H1 (cell line): ENCODE data around the gene ACOT7. TPM values are rescaled to one million over a fixed set of nuclear protein-coding genes. Genes with fewer than 3 reads are reported as not detected.

Experiments
- CTCF ChIA-PET: fragments of 300-600 bp; sonication (Branson Sonifier 250); formaldehyde crosslinking; loops from one replicate; lab custom pipeline; 2021; ENCODE audit not compliant: partially characterized antibody; lab: Charles Lee
- POLR2A ChIA-PET: fragments of 300-600 bp; sonication (Branson Sonifier 250); formaldehyde crosslinking; loops from one replicate; lab custom pipeline; 2021; ENCODE audit warnings: inconsistent platforms; ENCODE audit not compliant: partially characterized antibody; lab: Charles Lee
- DNase-seq, 2 experiments: peaks; one replicate each; pipeline versions ENCODE4 v3.0.0 to v3.0.0-alpha.2; 2010 to 2022; ENCODE audit warnings: low spot score in 2 of 2, low read depth in 1 of 2, mixed read lengths in 1 of 2
- FAIRE-seq: peaks from 2 replicates; lab custom pipeline; 2011; peaks lifted over from hg19 to GRCh38; lab: Jason Lieb, UNC
- H2AFZ ChIP-seq: 2 replicates; pipeline ENCODE4 v1.8.1; 2012; ENCODE audit warnings: low read length, inconsistent platforms
- H2AK5ac ChIP-seq: 2 replicates; pipeline ENCODE4 v1.6.1; 2013; ENCODE audit warnings: low read depth, low read length
- H2BK120ac ChIP-seq: replicated peaks from 2 replicates; pipeline ENCODE3; 2013; ENCODE audit warnings: low read depth, low read length, inconsistent platforms
- H2BK12ac ChIP-seq: 2 replicates; pipeline ENCODE4 v1.6.1; 2013; ENCODE audit warnings: low read depth, low read length
- H2BK15ac ChIP-seq: 2 replicates; pipeline ENCODE4 v1.6.1; 2013; ENCODE audit warnings: low read length
- H2BK20ac ChIP-seq: 2 replicates; pipeline ENCODE4 v1.6.1; 2013; ENCODE audit warnings: low read length
- H2BK5ac ChIP-seq: 2 replicates; pipeline ENCODE4 v1.6.1; 2013; ENCODE audit warnings: low read depth, low read length
- H3K14ac ChIP-seq: 2 replicates; pipeline ENCODE4 v1.6.1; 2013; ENCODE audit warnings: inconsistent platforms; ENCODE audit not compliant: insufficient read length
- H3K18ac ChIP-seq: 2 replicates; pipeline ENCODE4 v1.6.1; 2013; ENCODE audit warnings: low read length; ENCODE audit errors: extremely low read depth
- H3K23ac ChIP-seq: 2 replicates; pipeline ENCODE4 v1.6.1; 2013; ENCODE audit warnings: inconsistent platforms; ENCODE audit not compliant: insufficient read length
- H3K23me2 ChIP-seq: 2 replicates; pipeline ENCODE4 v1.6.1; 2013; ENCODE audit warnings: low read depth, low read length
- H3K27ac ChIP-seq: 2 replicates; pipeline ENCODE4 v1.6.1; 2011; ENCODE audit warnings: low read depth, low read length, inconsistent platforms
- H3K27me3 ChIP-seq, 4 experiments: replicated peaks in 1 of 4; 1 replicate in 1 of 4; 2 replicates in 3 of 4; pipeline versions ENCODE4 v1.6.1 to v1.8.1; 2011 to 2013; ENCODE audit warnings: low read length in 3 of 4, mild to moderate bottlenecking in 3 of 4, inconsistent platforms in 2 of 4, mixed read lengths in 2 of 4, moderate library complexity in 1 of 4; ENCODE audit not compliant: control insufficient read depth in 3 of 4, insufficient read depth in 3 of 4; ENCODE audit errors: extremely low read depth in 1 of 4
- H3K36me3 ChIP-seq, 4 experiments: 2 replicates each; pipeline versions ENCODE4 v1.6.1 to v1.8.1; 2011 to 2013; ENCODE audit warnings: mild to moderate bottlenecking in 4 of 4, low read length in 3 of 4, moderate library complexity in 2 of 4, control low read depth in 1 of 4, inconsistent platforms in 1 of 4; ENCODE audit not compliant: insufficient read depth in 4 of 4, control insufficient read depth in 2 of 4
- H3K4ac ChIP-seq: replicated peaks from 2 replicates; pipeline ENCODE3; 2013; ENCODE audit warnings: low read length, low read depth, mixed read lengths, inconsistent platforms; ENCODE audit not compliant: insufficient read length
- H3K4me1 ChIP-seq, 4 experiments: replicated peaks in 1 of 4; 1 replicate in 1 of 4; 2 replicates in 3 of 4; pipeline versions ENCODE4 v1.6.1 to v1.8.1; 2011 to 2013; ENCODE audit warnings: low read length in 3 of 4, inconsistent platforms in 2 of 4, mixed read lengths in 1 of 4; ENCODE audit not compliant: insufficient read depth in 4 of 4, control insufficient read depth in 3 of 4
- H3K4me2 ChIP-seq, 2 experiments: 2 replicates each; pipeline versions ENCODE4 v1.6.1 to v1.8.1; 2011 to 2013; ENCODE audit warnings: low read depth in 2 of 2, low read length in 2 of 2, control low read depth in 1 of 2, inconsistent platforms in 1 of 2, mild to moderate bottlenecking in 1 of 2; ENCODE audit not compliant: insufficient read depth in 1 of 2
- H3K4me3 ChIP-seq, 4 experiments: fragments of 200-600, 300-600 bp in 1 of 4; sonication (generic), shearing (Covaris generic), sonication (Bioruptor Twin) in 1 of 4; 2 replicates each; pipeline versions ENCODE4 v1.5.1 to v1.8.1; 2011 to 2016; ENCODE audit warnings: low read length in 4 of 4, low read depth in 3 of 4, control low read depth in 2 of 4, inconsistent platforms in 2 of 4, mild to moderate bottlenecking in 2 of 4, mixed read lengths in 1 of 4, moderate library complexity in 1 of 4; ENCODE audit not compliant: insufficient read depth in 2 of 4; ENCODE audit errors: extremely low read depth in 1 of 4
- H3K56ac ChIP-seq: replicated peaks from 2 replicates; pipeline ENCODE3; 2013; ENCODE audit warnings: low read depth, mild to moderate bottlenecking, mixed read lengths, low read length, inconsistent platforms; ENCODE audit not compliant: insufficient read length
- H3K79me1 ChIP-seq: 2 replicates; pipeline ENCODE4 v1.6.1; 2013; ENCODE audit warnings: low read depth, low read length, control low read depth
- H3K79me2 ChIP-seq, 2 experiments: 2 replicates each; pipeline versions ENCODE4 v1.6.1 to v1.8.1; 2012 to 2013; ENCODE audit warnings: low read length in 2 of 2, mild to moderate bottlenecking in 2 of 2, inconsistent platforms in 1 of 2; ENCODE audit not compliant: insufficient read depth in 2 of 2, control insufficient read depth in 1 of 2
- H3K9ac ChIP-seq, 4 experiments: replicated peaks in 1 of 4; 1 replicate in 1 of 4; 2 replicates in 3 of 4; pipeline versions ENCODE4 v1.6.1 to v1.8.1; 2011 to 2013; ENCODE audit warnings: low read depth in 3 of 4, low read length in 3 of 4, control low read depth in 2 of 4, mild to moderate bottlenecking in 2 of 4, moderate library complexity in 2 of 4, inconsistent platforms in 1 of 4; ENCODE audit errors: extremely low read depth in 1 of 4
- H3K9me3 ChIP-seq, 2 experiments: 2 replicates each; pipeline versions ENCODE4 v1.6.1 to v1.8.1; 2012 to 2013; ENCODE audit warnings: mild to moderate bottlenecking in 2 of 2, moderate library complexity in 2 of 2, control low read depth in 1 of 2, inconsistent platforms in 1 of 2, low read depth in 1 of 2, low read length in 1 of 2, mixed read lengths in 1 of 2; ENCODE audit not compliant: insufficient read depth in 2 of 2
- H4K20me1 ChIP-seq, 2 experiments: replicated peaks in 1 of 2; 2 replicates each; pipeline versions ENCODE3 to v1.8.1; 2011 to 2013; ENCODE audit warnings: inconsistent platforms in 2 of 2, low read length in 2 of 2, mild to moderate bottlenecking in 1 of 2; ENCODE audit not compliant: insufficient read depth in 2 of 2, control insufficient read depth in 1 of 2
- H4K5ac ChIP-seq: 2 replicates; pipeline ENCODE4 v1.6.1; 2013; ENCODE audit warnings: low read length, low read depth, mixed read lengths, inconsistent platforms; ENCODE audit not compliant: insufficient read length
- H4K8ac ChIP-seq: 2 replicates; pipeline ENCODE4 v1.8.0; 2013; ENCODE audit warnings: mild to moderate bottlenecking, moderate library complexity, low read length, inconsistent platforms; ENCODE audit not compliant: insufficient read depth; ENCODE audit errors: extremely low read depth
- H4K91ac ChIP-seq: replicated peaks from 2 replicates; pipeline ENCODE3; 2013; ENCODE audit warnings: low read length, mixed read lengths, inconsistent platforms; ENCODE audit not compliant: insufficient read length
- JUN ChIP-seq: IDR thresholded peaks from 2 replicates; pipeline ENCODE4 v1.6.1; 2011; ENCODE audit warnings: low read depth, mild to moderate bottlenecking, improper control_type of control experiment, low read length
- POLR2A ChIP-seq, 2 experiments: IDR thresholded peaks; 1 replicate in 1 of 2; 2 replicates in 1 of 2; pipeline ENCODE4 v1.6.1; 2011; ENCODE audit warnings: low read depth in 2 of 2, low read length in 2 of 2, mild to moderate bottlenecking in 2 of 2; ENCODE audit errors: control extremely low read depth in 1 of 2
- RAD21 ChIP-seq, 2 experiments: IDR thresholded peaks in 1 of 2; conservative IDR thresholded peaks in 1 of 2; 2 replicates each; pipeline ENCODE4 v1.6.1; 2011; ENCODE audit warnings: low read depth in 2 of 2, low read length in 2 of 2, improper control_type of control experiment in 1 of 2, inconsistent platforms in 1 of 2, mild to moderate bottlenecking in 1 of 2, moderate library complexity in 1 of 2
- SRF ChIP-seq: IDR thresholded peaks from 2 replicates; pipeline ENCODE4 v1.6.1; 2011; ENCODE audit warnings: mild to moderate bottlenecking, low read depth, low read length, moderate library complexity
- TBP ChIP-seq: IDR thresholded peaks from 2 replicates; pipeline ENCODE4 v1.6.1; 2011; ENCODE audit warnings: low read depth, low read length, improper control_type of control experiment
- WGBS, 2 experiments: shearing (Covaris generic) in 1 of 2; methylation state at CpG; one replicate each; pipeline versions ENCODE4 v1.1.6 to v1.1.7; 2013 to 2015; ENCODE audit warnings: low lambda C conversion rate in 2 of 2, mixed read lengths in 2 of 2, inconsistent platforms in 1 of 2, low coverage in 1 of 2, missing lambda C conversion rate in 1 of 2; ENCODE audit not compliant: insufficient replicate concordance in 2 of 2, insufficient coverage in 1 of 2, insufficient read length in 1 of 2; ENCODE audit errors: extremely low coverage in 1 of 2, missing lambda C conversion rate in 1 of 2; 5-methylcytosine and 5-hydroxymethylcytosine counted together
- polyA plus RNA-seq, 7 experiments: library from polyadenylated mRNA; depleted of rRNA in 3 of 7; stranded (reverse) in 5 of 7; unstranded in 2 of 7; fragments of >200 nt in 5 of 7; fragments of 200-250 nt in 2 of 7; gene quantifications; 1 replicate in 5 of 7; 2 replicates in 1 of 7; 4 replicates in 1 of 7; pipeline versions ENCODE4 v1.2.1 to v1.2.3, GENCODE V29; 2011 to 2013; ENCODE audit warnings: missing spikeins in 2 of 7, mixed read lengths in 2 of 7
- total RNA-seq: library from RNA; stranded (reverse); fragmentation: NEBNext Ultra II Directional; extraction: Animal tissue kit (Norgen Biotek cat#: 25700); gene quantifications from 2 replicates; pipeline ENCODE4 v1.2.1, GENCODE V29; 2021

ACOT7 gene
- total and polyA plus RNA-seq, 2 of the 8 experiments (the other 6 are each of a cell fraction or from before 2014, with no cell fraction given), result 151 to 214 TPM

DNA sequence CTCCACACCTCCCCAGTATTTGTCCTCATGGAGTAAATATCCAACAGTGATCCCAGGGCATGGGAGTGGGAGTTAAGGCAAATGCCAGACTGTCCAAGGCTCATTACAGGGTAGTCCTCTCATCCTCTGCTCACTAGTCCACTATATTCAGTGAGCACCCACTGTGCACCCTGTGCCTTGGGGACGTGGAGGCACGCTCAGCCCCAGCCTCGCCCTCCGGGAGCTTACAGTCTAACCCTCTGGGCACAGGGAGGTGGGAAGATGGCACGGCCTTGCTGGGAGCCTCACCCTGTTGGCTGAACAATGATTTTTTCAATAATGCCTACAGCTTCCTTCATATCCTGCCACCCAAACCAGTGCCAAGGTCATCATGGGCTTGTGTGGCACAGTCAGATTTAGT, 23.3 kb upstream of the ACOT7 start:
- Histone ChIP-seq H3K23ac (no peak overlapping the region), H3K36me3 (peaks cover 0 to 8% (median 0%) of the 10 kb centered on the region in 4 experiments; a peak in 1 of 8 replicates), H3K27ac (no peak overlapping the region), H3K4me1 (peaks cover 6 to 22% (median 10%) of the 10 kb centered on the region in 4 experiments), H3K4ac (no peak overlapping the region), H3K4me2 (no peak overlapping the region), H2BK20ac (no peak overlapping the region), H3K9me3 (no peaks in the 10 kb centered on the region), H4K5ac (no peak overlapping the region), H3K79me1 (no peaks in the 10 kb centered on the region), H2BK15ac (no peak overlapping the region), H4K20me1 (peaks cover 0 to 5% of the 10 kb centered on the region in 2 experiments), H2AK5ac (no peak overlapping the region), H3K79me2 (no peaks in the 10 kb centered on the region), H2BK12ac (0 out of 2 replicates have a peak overlapping the region, but pooled peaks have one; percentile 62), H3K56ac (no peak overlapping the region), H3K23me2 (peaks cover 11% of the 10 kb centered on the region; the same call in 1 of the 2 replicates), H3K27me3 (peaks cover 51 to 77% (median 75%) of the 10 kb centered on the region in 4 experiments), H3K4me3 (no peak overlapping the region), H2BK5ac (no peak overlapping the region), H3K9ac (no peak overlapping the region), H4K8ac (no peak overlapping the region), H2AFZ (no peak overlapping the region), H2BK120ac (no peak overlapping the region), H3K14ac (no peak overlapping the region), H4K91ac (no peak overlapping the region), H3K18ac (no peak overlapping the region)
- CTCF ChIA-PET, result interaction anchor here (1.0 to 58.4 kb wide), 7 partner anchors 10 to 210 kb away, joined by 3 to 1769 read pairs (median 20); no protein-coding TSS in a partner anchor
- FAIRE-seq (no peak), DNase-seq (no peak)
- 92% methylated on average over 5 of the region's 5 CpGs; no CpG with 5 or more reads in 1 of the 2 experiments for WGBS, 2 experiments
- POLR2A ChIA-PET, result no interaction called here
- TF ChIP-seq SRF (no peak), POLR2A (IDR thresholded peaks at IDR 0.05; ENCODE audit: control extremely low read depth in 1 of 2, low read depth in 2 of 2, low read length in 2 of 2) (no peak), JUN (no peak), RAD21 (IDR thresholded peaks at IDR 0.05 in 1 of 2, conservative IDR thresholded peaks at IDR 0.05 in 1 of 2; ENCODE audit: low read depth in 2 of 2, low read length in 2 of 2) (no peak), TBP (no peak)
